ENCODE data around the gene C10orf62.

Gene C10orf62

DNA sequence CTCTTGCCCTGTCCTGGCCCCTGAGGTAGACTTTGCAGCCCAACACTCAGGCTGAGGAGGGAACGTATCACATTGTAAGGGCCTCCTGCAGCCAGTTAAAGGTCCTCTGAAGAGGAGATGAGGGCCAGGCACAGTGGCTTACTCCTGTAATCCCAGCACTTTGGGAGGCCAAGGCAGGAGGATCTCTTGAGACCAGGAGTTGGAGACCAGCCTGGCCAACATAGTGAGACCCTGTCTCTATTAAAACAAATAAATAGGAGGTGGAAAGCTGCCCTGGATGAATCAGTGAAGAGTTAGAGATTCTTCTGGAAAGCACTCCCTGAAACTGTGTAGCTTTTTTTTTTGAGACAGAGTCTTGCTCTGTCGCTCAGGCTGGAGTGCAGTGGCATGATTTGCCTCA lies 2.3 kb upstream of the C10orf62 start:
- no peak for DNase-seq

DNA sequence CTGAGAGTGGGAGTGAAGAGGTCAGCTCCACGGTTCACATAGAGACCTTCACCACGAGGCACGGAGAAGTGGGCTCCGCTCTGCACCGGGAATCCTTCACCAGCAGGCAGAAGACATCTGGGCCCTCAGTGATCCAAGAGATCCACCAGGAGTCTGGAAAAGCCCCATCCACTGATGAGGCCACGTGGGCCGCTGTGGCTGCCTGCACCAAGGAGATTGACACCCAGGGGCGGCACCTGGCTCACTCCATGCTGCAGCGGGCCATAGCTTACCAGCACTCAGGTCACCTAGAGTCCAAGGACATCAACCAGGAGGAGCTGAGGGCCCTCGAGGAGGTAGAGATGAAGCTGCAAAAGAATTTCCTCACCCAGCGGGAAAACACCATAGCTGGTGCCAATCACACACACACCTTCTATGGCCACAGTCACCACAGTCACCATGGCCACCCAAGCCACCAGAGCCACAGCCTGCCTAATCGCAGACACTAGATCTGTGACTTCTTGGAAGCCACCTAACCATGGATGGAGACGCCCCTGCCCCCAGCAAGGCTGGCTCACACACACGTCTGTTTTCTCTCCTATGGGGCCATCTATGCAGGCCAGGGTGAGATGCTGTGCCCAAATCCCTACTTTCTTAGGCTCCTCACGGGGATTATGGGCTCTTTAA lies 694 bp downstream of the C10orf62 start:
- DNase-seq, result no peak

DNA sequence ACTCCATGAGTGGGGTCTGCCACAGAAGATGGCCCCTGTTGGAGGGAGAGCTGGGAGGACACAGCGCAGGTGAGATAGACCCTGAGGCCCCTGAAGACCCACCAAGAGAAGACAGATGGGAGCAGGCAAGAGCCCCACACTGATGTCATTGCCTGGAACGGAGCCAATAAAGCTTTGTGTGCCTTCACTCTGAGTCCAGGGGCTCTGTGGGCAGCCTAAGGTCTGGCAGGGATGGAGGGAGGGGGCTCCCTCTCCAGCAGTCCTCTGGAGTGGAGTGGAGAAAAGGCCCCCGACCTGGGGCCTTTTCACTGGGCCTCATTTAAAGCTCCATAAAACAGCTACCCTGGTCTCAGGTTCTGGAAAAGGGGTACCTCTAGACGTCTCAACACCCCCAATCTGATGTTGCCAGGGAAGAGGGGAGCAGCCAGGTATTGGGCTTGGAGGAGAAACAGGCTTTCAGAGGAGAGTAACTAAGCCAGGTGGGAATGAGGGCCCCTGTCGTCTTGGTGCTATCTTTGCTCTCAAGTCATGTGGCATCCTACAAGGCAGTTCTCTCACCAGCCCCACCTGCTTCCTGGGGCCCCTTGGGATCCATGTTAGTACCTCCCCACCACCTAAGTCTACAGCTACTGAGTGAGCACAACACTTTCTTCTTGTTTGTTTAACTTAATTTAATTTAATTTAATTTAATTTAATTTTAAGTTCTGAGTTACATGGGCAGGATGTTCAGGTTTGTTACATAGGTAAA lies 1.4 kb downstream of the C10orf62 start:
- DNase-seq, result no peak

DNA sequence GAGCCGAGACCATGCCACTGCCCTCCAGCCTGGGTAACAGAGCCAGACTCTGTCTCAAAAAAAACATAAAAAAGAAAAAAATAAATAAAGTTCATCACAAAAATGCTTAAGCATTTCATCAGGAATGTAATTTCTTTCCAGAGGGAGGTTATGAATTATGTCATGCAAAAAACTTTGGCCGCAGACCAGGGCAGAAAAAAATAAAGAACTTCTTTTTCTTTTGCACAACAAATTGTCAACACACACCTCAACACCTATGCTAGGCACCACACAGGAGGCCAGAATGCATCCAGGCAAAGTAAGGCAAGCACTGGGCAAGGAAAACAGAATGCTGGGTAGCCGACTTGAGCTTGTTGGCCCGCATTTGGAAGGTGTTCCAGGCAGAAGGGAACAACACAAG lies 3.9 kb downstream of the C10orf62 start:
- no peak for DNase-seq

- no peak for DNase-seq
Measured at GRCh38 chr10:97596101-97597082, 6.9 kb downstream of the C10orf62 start.

- no peak for DNase-seq
Measured at GRCh38 chr10:97597778-97598177, 8.3 kb downstream of the C10orf62 start.

GRCh38 chr10:97598407-97599271 lies 9.1 kb downstream of the C10orf62 start:
- no peak for DNase-seq

DNA sequence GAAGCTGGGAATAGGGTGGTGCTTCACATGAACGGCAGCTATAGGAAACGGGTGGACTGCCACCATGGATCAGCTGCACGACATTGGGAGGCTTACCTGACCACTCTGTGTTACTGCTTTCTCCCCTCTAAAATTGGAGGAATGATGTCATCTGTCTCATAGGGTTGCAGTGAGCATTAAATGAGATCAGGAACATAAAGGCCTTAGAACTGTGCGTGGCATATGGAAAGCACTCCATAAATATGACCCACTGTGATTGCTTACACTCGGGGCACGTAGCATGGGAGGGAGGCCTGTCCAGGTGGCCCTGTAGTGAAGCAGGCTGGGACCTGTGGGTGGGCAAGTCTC lies 9.7 kb downstream of the C10orf62 start:
- DNase-seq, result no peak

DNA sequence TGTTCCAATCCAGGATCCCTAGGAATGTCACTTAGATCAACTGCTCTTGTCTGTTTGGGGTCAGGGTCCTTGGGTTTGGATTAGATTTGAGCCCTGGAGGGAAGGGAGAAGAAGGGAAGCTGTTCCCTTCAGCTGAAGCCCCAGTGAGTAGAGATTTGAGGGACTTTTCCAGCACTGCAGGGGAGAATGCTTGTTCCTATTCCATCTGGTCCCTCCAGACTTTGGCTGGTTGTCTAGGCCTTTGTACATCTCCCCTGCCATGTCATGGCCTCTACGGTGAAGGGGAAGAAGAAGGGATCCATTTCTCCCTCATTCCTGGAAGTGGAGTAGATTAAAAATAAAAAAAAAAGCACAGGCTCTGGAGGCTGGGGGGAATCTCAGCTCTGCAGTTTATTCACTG lies 11.1 kb downstream of the C10orf62 start:
- DNase-seq, result no peak

DNA sequence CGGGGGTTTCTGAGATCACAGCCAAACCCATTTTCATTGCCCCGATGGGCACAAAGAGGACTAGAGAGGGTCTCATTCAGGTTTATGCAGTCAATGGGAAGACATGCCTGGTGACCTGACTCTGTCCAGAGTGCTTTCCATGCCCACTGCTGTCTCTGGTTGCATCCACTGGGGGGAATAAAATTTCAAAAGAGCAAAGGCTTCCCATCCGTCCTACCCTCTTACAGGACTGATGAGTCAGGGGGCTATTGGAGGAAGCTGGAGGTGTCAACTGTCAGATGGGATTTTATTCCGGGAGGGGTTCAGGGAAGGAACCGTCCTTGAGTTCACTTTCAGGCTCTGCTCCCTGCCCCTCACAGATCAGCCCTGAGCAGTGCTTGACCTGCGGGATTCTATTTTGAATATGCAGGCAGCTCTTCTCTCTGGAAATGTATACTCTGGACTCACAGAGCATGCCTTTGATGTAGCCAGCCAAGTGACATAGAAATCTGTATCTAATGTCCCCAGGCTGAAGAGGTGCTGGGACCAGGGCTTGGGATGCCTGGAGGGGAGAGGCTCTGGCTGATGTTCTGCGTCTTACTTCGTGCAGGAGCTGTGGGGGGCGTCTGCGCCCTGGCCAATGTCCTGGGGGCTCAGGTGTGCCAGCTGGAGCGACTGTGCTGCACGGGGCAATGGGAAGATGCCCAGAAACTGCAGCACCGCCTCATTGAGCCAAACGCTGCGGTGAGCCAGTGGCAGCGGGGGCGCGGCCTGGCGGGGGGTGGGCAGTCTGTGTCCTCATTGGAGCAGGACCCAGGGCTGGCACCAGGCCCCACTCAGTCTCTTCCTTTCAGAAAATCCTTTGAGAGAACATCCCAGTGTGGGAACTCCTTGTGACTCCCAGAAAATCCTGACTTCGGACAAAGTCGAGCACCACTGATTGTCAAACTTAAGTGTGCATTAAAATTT lies 12.0 kb downstream of the C10orf62 start:
- no peak for DNase-seq

- DNase-seq, result no peak
Measured at GRCh38 chr10:97607095-97607636, 17.6 kb downstream of the C10orf62 start.

DNA sequence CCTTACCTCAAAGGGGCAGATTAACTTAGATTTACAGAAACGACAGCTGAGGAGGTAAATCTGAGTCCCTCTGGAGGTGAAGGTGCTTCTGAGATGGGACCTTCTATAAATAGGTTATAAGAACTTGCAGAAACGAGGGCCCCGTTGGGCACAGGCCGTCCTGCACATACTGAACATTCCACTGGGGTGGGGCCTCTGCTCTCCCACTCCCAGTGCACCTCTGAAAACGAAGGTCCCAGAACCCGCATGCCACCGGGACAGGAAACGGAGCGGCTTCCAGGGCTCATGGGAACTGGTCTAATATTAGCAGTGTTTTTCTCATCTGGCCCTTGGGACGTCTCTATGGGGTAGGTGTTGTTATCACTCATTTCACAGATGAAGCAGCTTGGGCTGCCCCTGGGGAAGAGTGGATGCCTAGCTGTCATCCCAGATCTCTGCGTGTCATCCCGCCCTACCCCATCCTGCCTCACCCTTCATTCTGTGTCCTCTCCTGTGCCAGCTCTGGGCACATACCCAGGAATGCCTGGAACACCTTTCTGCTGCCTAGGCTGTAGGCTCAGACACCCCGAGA lies 19.6 kb downstream of the C10orf62 start:
- no peak for DNase-seq

GRCh38 chr10:97611473-97611872 lies 22.0 kb downstream of the C10orf62 start:
- DNase-seq, result no peak

DNA sequence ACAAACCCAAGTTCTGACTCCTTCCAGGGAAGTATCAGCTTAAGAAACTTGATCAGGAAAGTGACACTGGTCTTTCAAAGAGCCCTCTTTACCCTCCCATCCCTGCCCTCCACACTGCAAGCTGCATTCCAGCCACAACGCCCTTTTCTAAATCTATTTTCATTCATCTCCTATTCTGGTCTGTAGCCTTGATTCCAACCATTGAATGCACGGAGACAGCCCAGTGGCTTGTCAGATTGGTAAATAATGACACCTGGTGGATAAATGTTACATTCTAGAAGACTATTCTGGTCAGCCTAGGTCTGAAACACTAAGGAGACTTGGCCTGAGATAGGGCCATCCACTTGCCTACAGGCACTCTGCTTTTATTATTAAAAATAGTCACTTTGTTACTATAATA lies 22.9 kb downstream of the C10orf62 start:
- DNase-seq, result no peak

GRCh38 chr10:97618285-97618684 lies 28.8 kb downstream of the C10orf62 start:
- DNase-seq, result no peak

DNA sequence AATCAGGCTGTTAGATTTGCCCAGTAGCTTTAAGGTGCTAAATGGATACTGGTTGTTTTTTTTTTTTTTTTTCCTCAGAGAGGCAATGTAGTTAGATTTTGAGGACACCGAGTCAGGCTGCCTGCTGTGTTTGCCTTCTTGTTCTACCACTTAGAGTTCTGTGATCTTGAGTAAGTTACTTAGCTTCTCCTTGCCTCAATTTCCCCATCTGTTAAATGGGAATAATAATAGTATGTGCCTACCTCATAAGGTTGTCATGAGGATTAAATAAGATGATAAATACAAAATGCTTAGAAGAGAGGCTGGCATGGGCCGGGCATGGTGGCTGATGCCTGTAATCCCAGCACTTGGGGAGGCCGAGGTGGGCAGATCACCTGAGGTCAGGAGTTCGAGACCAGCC lies 29.2 kb downstream of the C10orf62 start:
- DNase-seq, result no peak

DNA sequence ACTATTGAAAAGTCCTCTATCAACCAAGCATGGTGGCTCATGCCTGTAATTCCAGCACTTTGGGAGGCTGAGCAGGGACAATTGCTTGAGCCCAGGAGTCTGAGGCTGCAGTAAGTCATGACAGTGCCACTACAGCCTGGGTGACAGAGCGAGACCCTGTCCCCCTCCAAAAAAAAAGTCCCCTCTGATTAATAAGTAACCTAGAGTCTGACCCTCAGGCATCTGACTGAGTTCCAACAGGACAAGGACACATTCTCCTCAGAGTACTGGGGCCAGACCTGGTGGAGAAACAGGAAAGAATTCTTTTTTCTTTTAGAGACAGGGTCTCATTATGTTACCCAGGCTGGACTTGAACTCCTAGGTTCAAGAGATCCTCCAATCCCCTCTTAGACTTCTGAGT lies 33.8 kb downstream of the C10orf62 start:
- no peak for DNase-seq

- no peak for DNase-seq
Measured at GRCh38 chr10:97627731-97628130, 38.2 kb downstream of the C10orf62 start.

GRCh38 chr10:97628228-97628627 lies 38.7 kb downstream of the C10orf62 start:
- no peak for DNase-seq

DNA sequence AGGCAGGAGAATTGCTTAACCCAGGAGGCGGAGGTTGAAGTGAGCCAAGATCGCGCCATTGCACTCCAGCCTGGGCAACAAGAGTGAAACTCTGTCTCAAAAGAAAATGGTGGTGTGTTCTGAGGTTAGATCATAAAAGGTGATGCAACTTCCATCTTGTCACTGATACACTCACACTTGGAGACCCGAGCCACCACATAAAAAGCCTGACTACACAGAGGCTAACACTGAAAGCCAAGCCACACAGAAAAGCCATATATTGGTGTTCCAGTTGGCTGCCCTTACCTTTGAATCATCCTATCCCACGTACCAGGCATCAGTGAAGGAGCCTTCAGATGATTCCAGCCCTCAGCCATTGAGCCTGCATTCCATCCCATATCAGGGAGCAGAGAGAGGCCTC lies 39.8 kb downstream of the C10orf62 start:
- DNase-seq, result peak; percentile 3

DNA sequence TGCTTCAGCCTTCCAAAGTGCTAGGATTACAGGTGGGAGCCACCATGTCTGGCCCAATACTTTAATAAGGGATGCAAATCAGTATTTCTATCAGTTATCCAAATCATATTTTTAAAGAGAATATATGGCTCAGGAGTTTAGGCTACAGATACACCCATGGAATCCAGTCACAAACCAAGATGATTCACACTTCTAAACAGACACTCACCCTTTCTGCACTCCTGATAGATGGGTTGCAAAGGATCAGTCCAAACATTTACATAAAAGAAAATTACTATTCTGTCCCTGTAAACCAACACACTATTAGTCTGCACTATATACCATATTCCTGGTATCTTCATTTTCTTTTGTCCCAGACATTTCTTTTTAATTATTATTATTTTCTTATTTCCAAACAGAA lies 41.6 kb downstream of the C10orf62 start:
- DNase-seq, result no peak

Measured in GF-D8 (cell line).